HepG2 (cell line): Measurements from ENCODE around the gene SLC35F3. TPM values are rescaled to one million over a fixed set of nuclear protein-coding genes. Genes with fewer than 3 reads are reported as not detected.

Source experiments
- GATAD2A ChIP-seq: IDR thresholded peaks from 2 replicates; pipeline ENCODE4 v1.6.1; 2016
- MBNL3 ChIP-seq: fragments of 250-450 bp; sonication (Bioruptor Pico); conservative IDR thresholded peaks from 2 replicates; pipeline ENCODE4 v1.8.0; 2022; ENCODE audit warnings: mild to moderate bottlenecking, inconsistent platforms
- POLR2G ChIP-seq: fragments of 200-400 bp; formaldehyde crosslinking; IDR thresholded peaks from 2 replicates; pipeline ENCODE4 v1.6.1; 2018; ENCODE audit warnings: mild to moderate bottlenecking, low read depth, low read length, moderate library complexity
- STAG1 ChIP-seq: sonication (generic); formaldehyde crosslinking; IDR thresholded peaks from 2 replicates; pipeline ENCODE4 v1.4.0; 2020; ENCODE audit warnings: missing genetic modification reagents
- TARDBP ChIP-seq: sonication (generic); formaldehyde crosslinking; IDR thresholded peaks from 2 replicates; pipeline ENCODE4 v1.8.0; 2022; ENCODE audit warnings: mild to moderate bottlenecking, missing genetic modification reagents
- ZNF17 ChIP-seq: sonication (generic); formaldehyde crosslinking; IDR thresholded peaks from 2 replicates; pipeline ENCODE4 v1.5.0; 2020; ENCODE audit warnings: mild to moderate bottlenecking, missing genetic modification reagents
- ZNF549 ChIP-seq: sonication (generic); formaldehyde crosslinking; IDR thresholded peaks from 2 replicates; pipeline ENCODE4 v1.5.0; 2020; ENCODE audit warnings: missing genetic modification reagents
- ZNF672 ChIP-seq: sonication (generic); formaldehyde crosslinking; IDR thresholded peaks from 2 replicates; pipeline ENCODE4 v1.8.1; 2022; ENCODE audit warnings: missing genetic modification reagents
- polyA plus RNA-seq, 8 experiments: library from polyadenylated mRNA; depleted of rRNA in 3 of 8; stranded (reverse) in 7 of 8; unstranded in 1 of 8; fragments of >200 nt; fragmentation: Illumina TruSeq in 4 of 8; extraction: Trizol in 4 of 8; gene quantifications; 2 replicates each; pipeline versions ENCODE4 v1.2.1 to v1.2.3, GENCODE V29; 2011 to 2016; ENCODE audit warnings: low read depth in 4 of 8, missing spikeins in 1 of 8, mixed read lengths in 1 of 8; ENCODE audit not compliant: insufficient read depth in 1 of 8
- total RNA-seq, 5 experiments: library from RNA; depleted of rRNA; stranded (reverse); fragments of >200 nt; fragmentation: Illumina TruSeq; extraction: Trizol; gene quantifications; 2 replicates each; pipeline ENCODE4 v1.2.3, GENCODE V29; 2016; ENCODE audit warnings: low read depth in 1 of 5
- TF ChIP-seq, protein P1 (sequence below): sonication (generic); formaldehyde crosslinking; IDR thresholded peaks from 2 replicates; pipeline ENCODE4 v1.8.1; 2023; ENCODE audit warnings: mild to moderate bottlenecking, inconsistent platforms, moderate library complexity, missing genetic modification reagents, borderline replicate concordance
- TF ChIP-seq, protein P2 (sequence below): sonication (generic); formaldehyde crosslinking; conservative IDR thresholded peaks from 2 replicates; pipeline ENCODE4 v1.5.0; 2020; ENCODE audit warnings: missing genetic modification reagents
- TF ChIP-seq, protein P3 (sequence below): IDR thresholded peaks from 2 replicates; pipeline ENCODE4 v1.6.1; 2016; ENCODE audit warnings: missing compliant biosample characterization, missing genetic modification reagents, borderline replicate concordance
- TF ChIP-seq, protein P4 (sequence below): sonication (generic); formaldehyde crosslinking; IDR thresholded peaks from 2 replicates; pipeline ENCODE4 v1.5.1; 2020; ENCODE audit warnings: mild to moderate bottlenecking, missing genetic modification reagents, moderate library complexity
- TF ChIP-seq, protein P5 (sequence below): sonication (generic); formaldehyde crosslinking; IDR thresholded peaks from 2 replicates; pipeline ENCODE4 v1.8.1; 2022; ENCODE audit warnings: mild to moderate bottlenecking, missing genetic modification reagents
- TF ChIP-seq, protein P6 (sequence below): sonication (generic); formaldehyde crosslinking; IDR thresholded peaks from 2 replicates; pipeline ENCODE4 v1.8.0; 2022; ENCODE audit warnings: mild to moderate bottlenecking, missing genetic modification reagents; ENCODE audit not compliant: insufficient replicate concordance
- TF ChIP-seq, protein P7 (sequence below): sonication (generic); formaldehyde crosslinking; IDR thresholded peaks from 2 replicates; pipeline ENCODE4 v1.5.0; 2020; ENCODE audit warnings: mild to moderate bottlenecking, missing genetic modification reagents, moderate library complexity

SLC35F3 gene
- total and polyA plus RNA-seq, 2 of the 13 experiments (the other 11 are each of a cell fraction or from before 2014, with no cell fraction given) = not detected

DNA sequence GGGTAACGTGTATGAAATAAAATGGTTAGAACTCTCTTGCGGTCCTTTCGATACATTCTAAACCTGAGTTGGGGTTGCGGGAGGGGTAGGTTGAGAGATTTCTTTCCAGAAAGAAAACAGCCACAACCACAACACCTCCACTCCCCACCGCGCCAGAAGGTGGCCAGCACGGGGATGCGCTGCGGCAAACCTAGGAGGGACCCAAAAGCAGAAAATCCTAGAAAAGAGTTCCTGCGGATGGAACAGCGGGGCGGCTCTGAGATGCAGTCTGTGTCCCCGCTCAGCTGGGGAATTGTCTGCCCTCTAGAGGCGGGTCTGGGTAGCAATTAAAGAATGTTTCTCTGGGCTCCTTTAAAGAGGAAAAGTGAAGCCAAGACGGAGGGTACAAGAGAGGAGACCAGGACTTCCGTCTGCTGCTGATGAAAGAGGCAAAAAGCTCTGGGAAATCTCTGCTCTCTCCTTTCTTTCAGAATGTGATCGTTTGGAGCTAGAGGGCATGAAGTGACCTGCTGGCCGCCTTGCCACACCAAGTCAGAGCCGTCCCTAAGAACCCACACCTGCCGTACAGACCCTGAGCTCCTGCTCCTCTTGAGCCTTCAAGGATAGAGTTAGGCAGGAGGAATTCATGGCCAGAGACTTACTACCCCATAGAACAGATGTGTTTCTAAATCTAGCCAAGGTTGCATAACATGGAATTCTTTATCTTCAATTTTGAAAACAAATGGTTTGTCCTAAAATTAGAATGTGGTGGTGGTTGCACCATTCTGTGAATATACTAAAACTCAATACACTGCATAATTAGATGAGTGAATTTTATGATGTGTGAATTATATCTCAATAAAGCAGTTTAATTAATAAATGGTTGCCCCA lies 422.3 kb downstream of the SLC35F3 start (continued):
- TF ChIP-seq, protein P1, sequence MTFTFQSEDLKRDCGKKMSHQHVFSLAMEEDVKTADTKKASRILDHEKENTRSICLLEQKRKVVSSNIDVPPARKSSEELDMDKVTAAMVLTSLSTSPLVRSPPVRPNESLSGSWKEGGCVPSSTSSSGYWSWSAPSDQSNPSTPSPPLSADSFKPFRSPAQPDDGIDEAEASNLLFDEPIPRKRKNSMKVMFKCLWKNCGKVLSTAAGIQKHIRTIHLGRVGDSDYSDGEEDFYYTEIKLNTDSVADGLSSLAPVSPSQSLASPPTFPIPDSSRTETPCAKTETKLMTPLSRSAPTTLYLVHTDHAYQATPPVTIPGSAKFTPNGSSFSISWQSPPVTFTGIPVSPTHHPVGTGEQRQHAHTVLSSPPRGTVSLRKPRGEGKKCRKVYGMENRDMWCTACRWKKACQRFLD (CRISPR knock-in tag) = no peak
- no peak for TF ChIP-seq ZNF549 (CRISPR knock-in tag)
- no peak for TF ChIP-seq POLR2G
- 0 out of 2 replicates have a peak, but pooled peaks have one; percentile 14 for TF ChIP-seq GATAD2A (CRISPR knock-in tag)
- TF ChIP-seq, protein P2, sequence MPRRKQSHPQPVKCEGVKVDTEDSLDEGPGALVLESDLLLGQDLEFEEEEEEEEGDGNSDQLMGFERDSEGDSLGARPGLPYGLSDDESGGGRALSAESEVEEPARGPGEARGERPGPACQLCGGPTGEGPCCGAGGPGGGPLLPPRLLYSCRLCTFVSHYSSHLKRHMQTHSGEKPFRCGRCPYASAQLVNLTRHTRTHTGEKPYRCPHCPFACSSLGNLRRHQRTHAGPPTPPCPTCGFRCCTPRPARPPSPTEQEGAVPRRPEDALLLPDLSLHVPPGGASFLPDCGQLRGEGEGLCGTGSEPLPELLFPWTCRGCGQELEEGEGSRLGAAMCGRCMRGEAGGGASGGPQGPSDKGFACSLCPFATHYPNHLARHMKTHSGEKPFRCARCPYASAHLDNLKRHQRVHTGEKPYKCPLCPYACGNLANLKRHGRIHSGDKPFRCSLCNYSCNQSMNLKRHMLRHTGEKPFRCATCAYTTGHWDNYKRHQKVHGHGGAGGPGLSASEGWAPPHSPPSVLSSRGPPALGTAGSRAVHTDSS = no peak
- TF ChIP-seq, protein P3, sequence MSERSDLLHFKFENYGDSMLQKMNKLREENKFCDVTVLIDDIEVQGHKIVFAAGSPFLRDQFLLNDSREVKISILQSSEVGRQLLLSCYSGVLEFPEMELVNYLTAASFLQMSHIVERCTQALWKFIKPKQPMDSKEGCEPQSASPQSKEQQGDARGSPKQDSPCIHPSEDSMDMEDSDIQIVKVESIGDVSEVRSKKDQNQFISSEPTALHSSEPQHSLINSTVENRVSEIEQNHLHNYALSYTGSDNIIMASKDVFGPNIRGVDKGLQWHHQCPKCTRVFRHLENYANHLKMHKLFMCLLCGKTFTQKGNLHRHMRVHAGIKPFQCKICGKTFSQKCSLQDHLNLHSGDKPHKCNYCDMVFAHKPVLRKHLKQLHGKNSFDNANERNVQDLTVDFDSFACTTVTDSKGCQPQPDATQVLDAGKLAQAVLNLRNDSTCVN = no peak
- no peak for TF ChIP-seq ZNF17
- no peak for TF ChIP-seq TARDBP (CRISPR knock-in tag)
- TF ChIP-seq ZNF672 (CRISPR knock-in tag) = no peak
- peak; percentile 54 for TF ChIP-seq STAG1 (CRISPR knock-in tag)
- no peak for TF ChIP-seq MBNL3 (CRISPR knock-in tag)
- TF ChIP-seq, protein P4, sequence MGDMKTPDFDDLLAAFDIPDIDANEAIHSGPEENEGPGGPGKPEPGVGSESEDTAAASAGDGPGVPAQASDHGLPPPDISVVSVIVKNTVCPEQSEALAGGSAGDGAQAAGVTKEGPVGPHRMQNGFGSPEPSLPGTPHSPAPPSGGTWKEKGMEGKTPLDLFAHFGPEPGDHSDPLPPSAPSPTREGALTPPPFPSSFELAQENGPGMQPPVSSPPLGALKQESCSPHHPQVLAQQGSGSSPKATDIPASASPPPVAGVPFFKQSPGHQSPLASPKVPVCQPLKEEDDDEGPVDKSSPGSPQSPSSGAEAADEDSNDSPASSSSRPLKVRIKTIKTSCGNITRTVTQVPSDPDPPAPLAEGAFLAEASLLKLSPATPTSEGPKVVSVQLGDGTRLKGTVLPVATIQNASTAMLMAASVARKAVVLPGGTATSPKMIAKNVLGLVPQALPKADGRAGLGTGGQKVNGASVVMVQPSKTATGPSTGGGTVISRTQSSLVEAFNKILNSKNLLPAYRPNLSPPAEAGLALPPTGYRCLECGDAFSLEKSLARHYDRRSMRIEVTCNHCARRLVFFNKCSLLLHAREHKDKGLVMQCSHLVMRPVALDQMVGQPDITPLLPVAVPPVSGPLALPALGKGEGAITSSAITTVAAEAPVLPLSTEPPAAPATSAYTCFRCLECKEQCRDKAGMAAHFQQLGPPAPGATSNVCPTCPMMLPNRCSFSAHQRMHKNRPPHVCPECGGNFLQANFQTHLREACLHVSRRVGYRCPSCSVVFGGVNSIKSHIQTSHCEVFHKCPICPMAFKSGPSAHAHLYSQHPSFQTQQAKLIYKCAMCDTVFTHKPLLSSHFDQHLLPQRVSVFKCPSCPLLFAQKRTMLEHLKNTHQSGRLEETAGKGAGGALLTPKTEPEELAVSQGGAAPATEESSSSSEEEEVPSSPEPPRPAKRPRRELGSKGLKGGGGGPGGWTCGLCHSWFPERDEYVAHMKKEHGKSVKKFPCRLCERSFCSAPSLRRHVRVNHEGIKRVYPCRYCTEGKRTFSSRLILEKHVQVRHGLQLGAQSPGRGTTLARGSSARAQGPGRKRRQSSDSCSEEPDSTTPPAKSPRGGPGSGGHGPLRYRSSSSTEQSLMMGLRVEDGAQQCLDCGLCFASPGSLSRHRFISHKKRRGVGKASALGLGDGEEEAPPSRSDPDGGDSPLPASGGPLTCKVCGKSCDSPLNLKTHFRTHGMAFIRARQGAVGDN (CRISPR knock-in tag) = no peak
- TF ChIP-seq, protein P5, sequence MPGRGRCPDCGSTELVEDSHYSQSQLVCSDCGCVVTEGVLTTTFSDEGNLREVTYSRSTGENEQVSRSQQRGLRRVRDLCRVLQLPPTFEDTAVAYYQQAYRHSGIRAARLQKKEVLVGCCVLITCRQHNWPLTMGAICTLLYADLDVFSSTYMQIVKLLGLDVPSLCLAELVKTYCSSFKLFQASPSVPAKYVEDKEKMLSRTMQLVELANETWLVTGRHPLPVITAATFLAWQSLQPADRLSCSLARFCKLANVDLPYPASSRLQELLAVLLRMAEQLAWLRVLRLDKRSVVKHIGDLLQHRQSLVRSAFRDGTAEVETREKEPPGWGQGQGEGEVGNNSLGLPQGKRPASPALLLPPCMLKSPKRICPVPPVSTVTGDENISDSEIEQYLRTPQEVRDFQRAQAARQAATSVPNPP (CRISPR knock-in tag) = no peak
- TF ChIP-seq, protein P6, sequence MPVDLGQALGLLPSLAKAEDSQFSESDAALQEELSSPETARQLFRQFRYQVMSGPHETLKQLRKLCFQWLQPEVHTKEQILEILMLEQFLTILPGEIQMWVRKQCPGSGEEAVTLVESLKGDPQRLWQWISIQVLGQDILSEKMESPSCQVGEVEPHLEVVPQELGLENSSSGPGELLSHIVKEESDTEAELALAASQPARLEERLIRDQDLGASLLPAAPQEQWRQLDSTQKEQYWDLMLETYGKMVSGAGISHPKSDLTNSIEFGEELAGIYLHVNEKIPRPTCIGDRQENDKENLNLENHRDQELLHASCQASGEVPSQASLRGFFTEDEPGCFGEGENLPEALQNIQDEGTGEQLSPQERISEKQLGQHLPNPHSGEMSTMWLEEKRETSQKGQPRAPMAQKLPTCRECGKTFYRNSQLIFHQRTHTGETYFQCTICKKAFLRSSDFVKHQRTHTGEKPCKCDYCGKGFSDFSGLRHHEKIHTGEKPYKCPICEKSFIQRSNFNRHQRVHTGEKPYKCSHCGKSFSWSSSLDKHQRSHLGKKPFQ (CRISPR knock-in tag) = peak; percentile 42
- TF ChIP-seq, protein P7, sequence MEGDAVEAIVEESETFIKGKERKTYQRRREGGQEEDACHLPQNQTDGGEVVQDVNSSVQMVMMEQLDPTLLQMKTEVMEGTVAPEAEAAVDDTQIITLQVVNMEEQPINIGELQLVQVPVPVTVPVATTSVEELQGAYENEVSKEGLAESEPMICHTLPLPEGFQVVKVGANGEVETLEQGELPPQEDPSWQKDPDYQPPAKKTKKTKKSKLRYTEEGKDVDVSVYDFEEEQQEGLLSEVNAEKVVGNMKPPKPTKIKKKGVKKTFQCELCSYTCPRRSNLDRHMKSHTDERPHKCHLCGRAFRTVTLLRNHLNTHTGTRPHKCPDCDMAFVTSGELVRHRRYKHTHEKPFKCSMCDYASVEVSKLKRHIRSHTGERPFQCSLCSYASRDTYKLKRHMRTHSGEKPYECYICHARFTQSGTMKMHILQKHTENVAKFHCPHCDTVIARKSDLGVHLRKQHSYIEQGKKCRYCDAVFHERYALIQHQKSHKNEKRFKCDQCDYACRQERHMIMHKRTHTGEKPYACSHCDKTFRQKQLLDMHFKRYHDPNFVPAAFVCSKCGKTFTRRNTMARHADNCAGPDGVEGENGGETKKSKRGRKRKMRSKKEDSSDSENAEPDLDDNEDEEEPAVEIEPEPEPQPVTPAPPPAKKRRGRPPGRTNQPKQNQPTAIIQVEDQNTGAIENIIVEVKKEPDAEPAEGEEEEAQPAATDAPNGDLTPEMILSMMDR (CRISPR knock-in tag) = peak; percentile 64
